Measurements from ENCODE around the gene ELF4.

The ELF4 gene

GRCh38 chrX:130083107-130083490 lies 27.2 kb downstream of the ELF4 start:
- DNase-seq: no peak

GRCh38 chrX:130082244-130083106 lies 27.8 kb downstream of the ELF4 start:
- peak; percentile 64 to 82 for DNase-seq

- DNase-seq: no peak
These were observed 28.8 kb downstream of the ELF4 start for GRCh38 chrX:130081421-130082045.

- DNase-seq: no peak
These were observed 29.4 kb downstream of the ELF4 start for GRCh38 chrX:130080791-130081367.

- DNase-seq: peak; percentile 34 to 67
These were observed 30.4 kb downstream of the ELF4 start for GRCh38 chrX:130079824-130080406.

GRCh38 chrX:130075777-130076176 lies 34.5 kb downstream of the ELF4 start:
- DNase-seq: no peak

- no peak for DNase-seq
These were observed 38.0 kb downstream of the ELF4 start for GRCh38 chrX:130072345-130072740.

GRCh38 chrX:130071611-130072344 lies 38.5 kb downstream of the ELF4 start:
- no peak for DNase-seq

GRCh38 chrX:130066975-130067615 lies 43.2 kb downstream of the ELF4 start:
- no peak for DNase-seq

GRCh38 chrX:130060122-130061069 lies 49.9 kb downstream of the ELF4 start:
- DNase-seq: peak; percentile 51 to 85

- no peak for DNase-seq
These were observed 51.6 kb downstream of the ELF4 start for GRCh38 chrX:130058652-130059051.

GRCh38 chrX:130057209-130057608 lies 53.1 kb downstream of the ELF4 start:
- DNase-seq: no peak

GRCh38 chrX:130055899-130056298 lies 54.4 kb downstream of the ELF4 start:
- no peak for DNase-seq

GRCh38 chrX:130055103-130055502 lies 55.2 kb downstream of the ELF4 start:
- DNase-seq: no peak

- no peak for DNase-seq
These were observed 57.1 kb downstream of the ELF4 start for GRCh38 chrX:130053236-130053635.

GRCh38 chrX:130051176-130051845 lies 59.0 kb downstream of the ELF4 start:
- DNase-seq: no peak

- no peak for DNase-seq
These were observed 60.5 kb downstream of the ELF4 start for GRCh38 chrX:130049821-130050220.

- no peak for DNase-seq
These were observed 61.5 kb downstream of the ELF4 start for GRCh38 chrX:130048686-130049222.

- DNase-seq: no peak
These were observed 62.9 kb downstream of the ELF4 start for GRCh38 chrX:130047416-130047815.

GRCh38 chrX:130039847-130040246 lies 70.5 kb downstream of the ELF4 start:
- no peak for DNase-seq
